ENCODE data around the gene EMID1. TPM values are rescaled to one million over a fixed set of nuclear protein-coding genes. Genes with fewer than 3 reads are reported as not detected.

Gene EMID1
- polyA plus RNA-seq, 1 of the 3 experiments (the other 2 are of a cell fraction), result 1.1 TPM

- Histone ChIP-seq H3K9ac (no peak overlapping the region), H3F3A (replicated peaks; ENCODE audit: insufficient read depth) (no peaks in the 10 kb centered on the region), H4K20me1 (ENCODE audit: insufficient read depth) (no peaks in the 10 kb centered on the region), H3K4me3 (ENCODE audit: low read depth in 2 of 2, low read length in 1 of 2) (no peak overlapping the region), H3K4me2 (no peak overlapping the region), H3K9me3 (no peaks in the 10 kb centered on the region), H3K4me1 (ENCODE audit: control insufficient read depth in 1 of 2, insufficient read depth in 2 of 2, low read depth in 1 of 2, low read length in 1 of 2) (no peaks in the 10 kb centered on the region), H3K27me3 (ENCODE audit: insufficient read depth) (no peaks in the 10 kb centered on the region), H3K27ac (ENCODE audit: low read depth in 2 of 2, low read length in 1 of 2) (no peak overlapping the region), H3K79me2 (ENCODE audit: insufficient read depth) (no peaks in the 10 kb centered on the region), H2AFZ (ENCODE audit: low read depth) (no peak overlapping the region), H3K9me2 (no peaks in the 10 kb centered on the region), H3K36me3 (replicated peaks in 1 of 2; ENCODE audit: control insufficient read depth in 1 of 2, insufficient read depth in 2 of 2, low read length in 1 of 2) (no peaks in the 10 kb centered on the region)
- ChIA-PET CTCF (interaction anchor here (0.7 to 2.5 kb wide), 4 partner anchors 12 to 360 kb away, joined by 3 to 9 read pairs (median 4); no protein-coding TSS in a partner anchor), POLR2A (no interaction called here)
- TF ChIP-seq NFIC (IDR thresholded peaks at IDR 0.05; ENCODE audit: borderline replicate concordance), result no peak
- no peak for TF ChIP-seq CTCF (IDR thresholded peaks at IDR 0.05)
- no peak for TF ChIP-seq MEF2A (IDR thresholded peaks at IDR 0.05; ENCODE audit: borderline replicate concordance, low read depth)
- no peak for TF ChIP-seq GABPA (IDR thresholded peaks at IDR 0.05; ENCODE audit: low read depth)
- 70% methylated on average over 6 of the region's 14 CpGs for WGBS (ENCODE audit: low lambda C conversion rate)
- peak; percentile 3 for DNase-seq
Measured at GRCh38 chr22:29215012-29215860, 9.5 kb downstream of the EMID1 start.

DNA sequence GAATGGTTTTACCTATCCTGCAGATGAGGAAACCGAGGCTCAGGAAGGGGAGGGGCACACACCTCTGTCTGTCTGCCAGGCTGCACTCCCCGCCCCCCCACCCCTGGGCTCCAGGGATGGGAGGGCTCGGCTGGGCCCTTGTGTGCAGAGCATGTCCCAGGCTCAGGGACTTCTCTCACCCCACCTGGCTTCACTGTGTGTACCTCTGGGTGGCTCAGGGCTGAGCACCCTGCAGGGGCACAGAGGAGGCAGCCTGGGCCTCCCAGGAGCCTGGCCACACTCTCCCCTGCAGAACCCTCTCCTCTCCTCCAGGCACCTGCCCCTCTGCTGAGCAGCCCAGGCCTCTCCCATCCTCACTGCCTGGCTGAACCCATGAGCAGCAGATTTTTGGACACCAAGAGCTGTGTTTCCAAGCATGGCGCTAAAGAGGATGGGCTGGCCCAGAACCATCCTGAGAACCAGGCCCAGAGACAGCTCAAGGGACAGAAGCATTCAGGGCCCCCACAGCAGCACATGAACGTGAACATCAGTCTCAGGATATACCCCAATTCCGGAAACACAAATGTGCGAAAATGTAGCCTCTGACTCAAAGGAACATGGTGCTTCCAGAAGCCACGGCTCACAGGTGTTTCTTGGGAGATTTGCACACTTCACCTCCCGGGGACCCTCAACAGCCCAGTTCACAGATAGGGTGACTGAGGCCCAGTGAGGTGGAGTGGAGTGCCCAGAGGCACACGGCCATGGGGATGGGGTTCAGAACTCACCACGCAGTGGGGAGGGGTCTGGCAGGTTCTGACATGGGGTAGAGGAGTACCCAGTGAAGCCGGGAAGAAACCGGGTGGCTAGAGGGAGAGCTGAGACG, 10.5 kb downstream of the EMID1 start:
- Histone ChIP-seq H3K4me3 (ENCODE audit: low read depth in 2 of 2, low read length in 1 of 2) (no peak overlapping the region), H3K27me3 (ENCODE audit: insufficient read depth) (no peaks in the 10 kb centered on the region), H3K9me2 (no peaks in the 10 kb centered on the region), H3K9ac (no peak overlapping the region), H3F3A (replicated peaks; ENCODE audit: insufficient read depth) (no peaks in the 10 kb centered on the region), H3K27ac (ENCODE audit: low read depth in 2 of 2, low read length in 1 of 2) (no peak overlapping the region), H4K20me1 (ENCODE audit: insufficient read depth) (no peaks in the 10 kb centered on the region), H3K79me2 (ENCODE audit: insufficient read depth) (no peaks in the 10 kb centered on the region), H2AFZ (ENCODE audit: low read depth) (no peak overlapping the region), H3K36me3 (replicated peaks in 1 of 2; ENCODE audit: control insufficient read depth in 1 of 2, insufficient read depth in 2 of 2, low read length in 1 of 2) (no peaks in the 10 kb centered on the region), H3K4me2 (no peak overlapping the region), H3K4me1 (ENCODE audit: control insufficient read depth in 1 of 2, insufficient read depth in 2 of 2, low read depth in 1 of 2, low read length in 1 of 2) (no peaks in the 10 kb centered on the region), H3K9me3 (no peaks in the 10 kb centered on the region)
- POLR2A ChIA-PET, result no interaction called here
- TF ChIP-seq YY1 (IDR thresholded peaks at IDR 0.05; ENCODE audit: low read depth), result no peak
- no peak for TF ChIP-seq EZH2phosphoT487 (IDR thresholded peaks at IDR 0.05; ENCODE audit: borderline replicate concordance, low read depth)
- TF ChIP-seq, protein P1, sequence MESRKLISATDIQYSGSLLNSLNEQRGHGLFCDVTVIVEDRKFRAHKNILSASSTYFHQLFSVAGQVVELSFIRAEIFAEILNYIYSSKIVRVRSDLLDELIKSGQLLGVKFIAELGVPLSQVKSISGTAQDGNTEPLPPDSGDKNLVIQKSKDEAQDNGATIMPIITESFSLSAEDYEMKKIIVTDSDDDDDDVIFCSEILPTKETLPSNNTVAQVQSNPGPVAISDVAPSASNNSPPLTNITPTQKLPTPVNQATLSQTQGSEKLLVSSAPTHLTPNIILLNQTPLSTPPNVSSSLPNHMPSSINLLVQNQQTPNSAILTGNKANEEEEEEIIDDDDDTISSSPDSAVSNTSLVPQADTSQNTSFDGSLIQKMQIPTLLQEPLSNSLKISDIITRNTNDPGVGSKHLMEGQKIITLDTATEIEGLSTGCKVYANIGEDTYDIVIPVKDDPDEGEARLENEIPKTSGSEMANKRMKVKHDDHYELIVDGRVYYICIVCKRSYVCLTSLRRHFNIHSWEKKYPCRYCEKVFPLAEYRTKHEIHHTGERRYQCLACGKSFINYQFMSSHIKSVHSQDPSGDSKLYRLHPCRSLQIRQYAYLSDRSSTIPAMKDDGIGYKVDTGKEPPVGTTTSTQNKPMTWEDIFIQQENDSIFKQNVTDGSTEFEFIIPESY (IDR thresholded peaks at IDR 0.05; ENCODE audit: borderline replicate concordance, low read depth), result no peak
- no peak for TF ChIP-seq GABPA (IDR thresholded peaks at IDR 0.05; ENCODE audit: low read depth)
- TF ChIP-seq GATA2 (CRISPR knock-in tag; IDR thresholded peaks at IDR 0.05), result no peak
- TF ChIP-seq NFIC (IDR thresholded peaks at IDR 0.05; ENCODE audit: borderline replicate concordance), result no peak
- TF ChIP-seq SMC3 (IDR thresholded peaks at IDR 0.05; ENCODE audit: low read depth, low read length), result no peak
- no peak for TF ChIP-seq NRF1 (IDR thresholded peaks at IDR 0.05; ENCODE audit: low read depth, low read length)
- TF ChIP-seq, protein P2, sequence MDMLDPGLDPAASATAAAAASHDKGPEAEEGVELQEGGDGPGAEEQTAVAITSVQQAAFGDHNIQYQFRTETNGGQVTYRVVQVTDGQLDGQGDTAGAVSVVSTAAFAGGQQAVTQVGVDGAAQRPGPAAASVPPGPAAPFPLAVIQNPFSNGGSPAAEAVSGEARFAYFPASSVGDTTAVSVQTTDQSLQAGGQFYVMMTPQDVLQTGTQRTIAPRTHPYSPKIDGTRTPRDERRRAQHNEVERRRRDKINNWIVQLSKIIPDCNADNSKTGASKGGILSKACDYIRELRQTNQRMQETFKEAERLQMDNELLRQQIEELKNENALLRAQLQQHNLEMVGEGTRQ (IDR thresholded peaks at IDR 0.05; ENCODE audit: borderline replicate concordance, low read depth, low read length), result no peak
- no peak for TF ChIP-seq FOSL2 (IDR thresholded peaks at IDR 0.05; ENCODE audit: borderline replicate concordance, low read depth)
- no peak for TF ChIP-seq MXI1 (IDR thresholded peaks at IDR 0.05; ENCODE audit: low read depth, low read length)
- TF ChIP-seq EP300 (IDR thresholded peaks at IDR 0.05; ENCODE audit: borderline replicate concordance in 1 of 2, low read depth in 1 of 2, low read length in 1 of 2), result no peak
- TF ChIP-seq, protein P3, sequence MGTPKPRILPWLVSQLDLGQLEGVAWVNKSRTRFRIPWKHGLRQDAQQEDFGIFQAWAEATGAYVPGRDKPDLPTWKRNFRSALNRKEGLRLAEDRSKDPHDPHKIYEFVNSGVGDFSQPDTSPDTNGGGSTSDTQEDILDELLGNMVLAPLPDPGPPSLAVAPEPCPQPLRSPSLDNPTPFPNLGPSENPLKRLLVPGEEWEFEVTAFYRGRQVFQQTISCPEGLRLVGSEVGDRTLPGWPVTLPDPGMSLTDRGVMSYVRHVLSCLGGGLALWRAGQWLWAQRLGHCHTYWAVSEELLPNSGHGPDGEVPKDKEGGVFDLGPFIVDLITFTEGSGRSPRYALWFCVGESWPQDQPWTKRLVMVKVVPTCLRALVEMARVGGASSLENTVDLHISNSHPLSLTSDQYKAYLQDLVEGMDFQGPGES (IDR thresholded peaks at IDR 0.05; ENCODE audit: low read depth, low read length), result no peak
- TF ChIP-seq FOXM1 (IDR thresholded peaks at IDR 0.05; ENCODE audit: low read depth), result no peak
- no peak for TF ChIP-seq RCOR1 (IDR thresholded peaks at IDR 0.05; ENCODE audit: low read length)
- TF ChIP-seq JUND (IDR thresholded peaks at IDR 0.05), result no peak
- 57% methylated on average over 9 of the region's 14 CpGs for WGBS (ENCODE audit: low lambda C conversion rate)
- peak; percentile 17 for DNase-seq
- CTCF ChIA-PET, result interaction anchor here (0.8 to 2.5 kb wide), 3 partner anchors 12 to 29 kb away, joined by 3 to 9 read pairs (median 4); no protein-coding TSS in a partner anchor
